Measurements from ENCODE around the gene PRKCSH. TPM values are rescaled to one million over a fixed set of nuclear protein-coding genes. Genes with fewer than 3 reads are reported as not detected.
A peak's percentile ranks its signal among the peaks of the same experiment; 100 is the strongest.

Gene PRKCSH
- total RNA-seq, 1 experiment from 2014 or later = 431 TPM

- H3K27ac ChIP-seq (ENCODE audit: insufficient read length, low read depth, low read length) = no peak overlapping the region
- Mint-ChIP-seq H3K4me1 (peaks cover 23 to 31% of the 10 kb centered on the region in 2 experiments), H3K9me3 (no peaks in the 10 kb centered on the region; a peak in 2 of 5 replicates), H3K36me3 (ENCODE audit: insufficient read depth in 1 of 3, low read depth in 3 of 3) (0 out of 7 replicates have a peak, but pooled peaks cover 0 to 2% (median 0%) of the 10 kb centered on the region in 3 experiments), H3K27ac (peak overlapping the region; percentile 90 to 95 (median 90); a peak in 5 of 7 replicates), H3K4me3 (peak overlapping the region; percentile 69 to 92), H3K27me3 (ENCODE audit: low read depth) (peaks cover 27% of the 10 kb centered on the region)
- H2BK12ac ChIP-seq (ENCODE audit: insufficient read length, low read depth, low read length) = no peak overlapping the region
- peak overlapping the region; percentile 72 for H3K4me2 ChIP-seq (ENCODE audit: insufficient read depth, insufficient read length, low read length)
- no peaks in the 10 kb centered on the region for H3K79me1 ChIP-seq (ENCODE audit: insufficient read depth, low read depth, low read length, poor library complexity, severe bottlenecking)
- peaks cover 32% of the 10 kb centered on the region for H3K23me2 ChIP-seq (ENCODE audit: insufficient read length, low read depth, low read length, poor library complexity, severe bottlenecking)
- DNase-seq = peak; percentile 99
- H3K9ac ChIP-seq (ENCODE audit: extremely low read depth, insufficient read length, low read length) = no peak overlapping the region
- no peak overlapping the region for H2BK5ac ChIP-seq (ENCODE audit: insufficient read length, low read length)
- no peaks in the 10 kb centered on the region for H3K79me2 ChIP-seq (ENCODE audit: insufficient read depth, low read length)
- no peak overlapping the region for H4K5ac ChIP-seq (ENCODE audit: insufficient read length, low read depth, low read length)
- TF ChIP-seq, protein P1, sequence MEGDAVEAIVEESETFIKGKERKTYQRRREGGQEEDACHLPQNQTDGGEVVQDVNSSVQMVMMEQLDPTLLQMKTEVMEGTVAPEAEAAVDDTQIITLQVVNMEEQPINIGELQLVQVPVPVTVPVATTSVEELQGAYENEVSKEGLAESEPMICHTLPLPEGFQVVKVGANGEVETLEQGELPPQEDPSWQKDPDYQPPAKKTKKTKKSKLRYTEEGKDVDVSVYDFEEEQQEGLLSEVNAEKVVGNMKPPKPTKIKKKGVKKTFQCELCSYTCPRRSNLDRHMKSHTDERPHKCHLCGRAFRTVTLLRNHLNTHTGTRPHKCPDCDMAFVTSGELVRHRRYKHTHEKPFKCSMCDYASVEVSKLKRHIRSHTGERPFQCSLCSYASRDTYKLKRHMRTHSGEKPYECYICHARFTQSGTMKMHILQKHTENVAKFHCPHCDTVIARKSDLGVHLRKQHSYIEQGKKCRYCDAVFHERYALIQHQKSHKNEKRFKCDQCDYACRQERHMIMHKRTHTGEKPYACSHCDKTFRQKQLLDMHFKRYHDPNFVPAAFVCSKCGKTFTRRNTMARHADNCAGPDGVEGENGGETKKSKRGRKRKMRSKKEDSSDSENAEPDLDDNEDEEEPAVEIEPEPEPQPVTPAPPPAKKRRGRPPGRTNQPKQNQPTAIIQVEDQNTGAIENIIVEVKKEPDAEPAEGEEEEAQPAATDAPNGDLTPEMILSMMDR (conservative IDR thresholded peaks at IDR 0.05) = no peak
- no peak overlapping the region for H4K8ac ChIP-seq (replicated peaks; ENCODE audit: insufficient read length, low read depth, low read length)
- WGBS (ENCODE audit: extremely low coverage, insufficient read length, low lambda C conversion rate) = no CpG with 5 or more reads among the region's 56 CpGs
- H2BK120ac ChIP-seq (ENCODE audit: low read depth, low read length, poor library complexity, severe bottlenecking) = no peak overlapping the region
- no peak overlapping the region for H3K4ac ChIP-seq (ENCODE audit: low read depth, low read length)
- no peaks in the 10 kb centered on the region for H3K9me3 ChIP-seq (ENCODE audit: control insufficient read depth, low read depth, low read length)
- no peaks in the 10 kb centered on the region for H3K4me1 ChIP-seq (ENCODE audit: insufficient read depth, low read length)
- no peak overlapping the region for H2AK5ac ChIP-seq (ENCODE audit: insufficient read length, low read length)
- H3K14ac ChIP-seq (ENCODE audit: insufficient read depth, low read length) = peak overlapping the region; percentile 13; the same call in 1 of the 2 replicates
- no peak overlapping the region for H2BK15ac ChIP-seq (ENCODE audit: low read depth, low read length)
- H2AFZ ChIP-seq (ENCODE audit: low read length) = peak overlapping the region; percentile 70
- no peak overlapping the region for H3K56ac ChIP-seq (ENCODE audit: insufficient read length, low read depth, low read length)
- H4K20me1 ChIP-seq (ENCODE audit: control insufficient read depth, insufficient read depth, insufficient read length) = no peaks in the 10 kb centered on the region
- H3T11ph ChIP-seq (ENCODE audit: low read length) = no peak overlapping the region
- H3K18ac ChIP-seq (ENCODE audit: insufficient read length, low read depth, low read length) = peak overlapping the region; percentile 22
- H4K91ac ChIP-seq (ENCODE audit: insufficient read length, low read depth, low read length) = no peak overlapping the region
- H2BK20ac ChIP-seq (ENCODE audit: low read depth, low read length, poor library complexity, severe bottlenecking) = no peak overlapping the region
- no peaks in the 10 kb centered on the region; the same call in 1 of the 2 replicates for H3K27me3 ChIP-seq (ENCODE audit: insufficient read depth, low read length)
- no peak overlapping the region for H3K23ac ChIP-seq (ENCODE audit: insufficient read length, low read depth, low read length)
Measured at GRCh38 chr19:11422163-11423065, 13.0 kb upstream of the PRKCSH start.

All from H9 (cell line).